B cell (primary cell): ENCODE data around the gene ZNF438.

Source experiments
- EZH2 ChIP-seq: IDR thresholded peaks from 2 replicates; pipeline ENCODE4 v1.6.1; 2012; ENCODE audit warnings: borderline replicate concordance, low read depth, mild to moderate bottlenecking, moderate library complexity, low read length; ENCODE audit not compliant: insufficient read depth, poor library complexity, severe bottlenecking
- TF ChIP-seq, protein P1 (sequence below): fragments of 200-600 bp; IDR thresholded peaks from one replicate; pipeline ENCODE4 v1.8.0; 2022; ENCODE audit warnings: antibody characterized with exemption, mild to moderate bottlenecking

DNA sequence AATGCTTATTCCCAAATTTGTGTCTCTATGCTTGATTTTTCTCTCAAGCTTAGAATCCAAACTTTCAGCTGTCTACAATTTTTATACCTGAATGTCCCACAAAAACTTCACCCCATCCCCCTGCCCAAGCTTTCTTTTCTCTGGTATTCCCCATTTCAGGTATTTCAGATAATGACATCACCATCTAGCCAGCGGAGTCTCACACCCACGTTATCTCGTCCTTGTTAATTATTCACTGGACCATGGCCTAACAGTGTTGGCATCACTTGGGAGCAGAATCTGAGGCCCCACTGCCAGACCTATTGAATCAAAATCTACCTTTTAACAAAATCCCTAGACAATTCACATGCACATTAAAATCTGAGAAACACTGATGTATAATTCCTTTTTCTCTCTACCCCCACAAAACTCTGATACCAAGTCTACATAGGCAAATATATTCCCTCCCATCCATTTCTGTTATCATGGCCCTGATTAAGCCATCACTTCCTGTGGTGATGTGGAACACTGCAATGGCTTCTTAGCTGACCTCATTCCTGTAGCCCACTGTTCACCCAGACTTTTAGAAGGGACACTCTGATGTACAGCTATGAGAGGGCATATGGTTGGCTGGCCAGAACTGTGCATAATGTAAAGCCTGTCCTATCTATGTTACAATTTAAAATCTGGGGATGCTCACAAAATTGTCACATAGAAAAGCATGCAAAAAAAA lies 31.4 kb downstream of the ZNF438 start:
- TF ChIP-seq, protein P1, sequence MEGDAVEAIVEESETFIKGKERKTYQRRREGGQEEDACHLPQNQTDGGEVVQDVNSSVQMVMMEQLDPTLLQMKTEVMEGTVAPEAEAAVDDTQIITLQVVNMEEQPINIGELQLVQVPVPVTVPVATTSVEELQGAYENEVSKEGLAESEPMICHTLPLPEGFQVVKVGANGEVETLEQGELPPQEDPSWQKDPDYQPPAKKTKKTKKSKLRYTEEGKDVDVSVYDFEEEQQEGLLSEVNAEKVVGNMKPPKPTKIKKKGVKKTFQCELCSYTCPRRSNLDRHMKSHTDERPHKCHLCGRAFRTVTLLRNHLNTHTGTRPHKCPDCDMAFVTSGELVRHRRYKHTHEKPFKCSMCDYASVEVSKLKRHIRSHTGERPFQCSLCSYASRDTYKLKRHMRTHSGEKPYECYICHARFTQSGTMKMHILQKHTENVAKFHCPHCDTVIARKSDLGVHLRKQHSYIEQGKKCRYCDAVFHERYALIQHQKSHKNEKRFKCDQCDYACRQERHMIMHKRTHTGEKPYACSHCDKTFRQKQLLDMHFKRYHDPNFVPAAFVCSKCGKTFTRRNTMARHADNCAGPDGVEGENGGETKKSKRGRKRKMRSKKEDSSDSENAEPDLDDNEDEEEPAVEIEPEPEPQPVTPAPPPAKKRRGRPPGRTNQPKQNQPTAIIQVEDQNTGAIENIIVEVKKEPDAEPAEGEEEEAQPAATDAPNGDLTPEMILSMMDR: no peak
- no peak for TF ChIP-seq EZH2
